Measurements from ENCODE around the gene KIF3C. TPM values are rescaled to one million over a fixed set of nuclear protein-coding genes. Genes with fewer than 3 reads are reported as not detected.

KIF3C gene
- total RNA-seq, 1 experiment from 2014 or later: 55.7 TPM

DNA sequence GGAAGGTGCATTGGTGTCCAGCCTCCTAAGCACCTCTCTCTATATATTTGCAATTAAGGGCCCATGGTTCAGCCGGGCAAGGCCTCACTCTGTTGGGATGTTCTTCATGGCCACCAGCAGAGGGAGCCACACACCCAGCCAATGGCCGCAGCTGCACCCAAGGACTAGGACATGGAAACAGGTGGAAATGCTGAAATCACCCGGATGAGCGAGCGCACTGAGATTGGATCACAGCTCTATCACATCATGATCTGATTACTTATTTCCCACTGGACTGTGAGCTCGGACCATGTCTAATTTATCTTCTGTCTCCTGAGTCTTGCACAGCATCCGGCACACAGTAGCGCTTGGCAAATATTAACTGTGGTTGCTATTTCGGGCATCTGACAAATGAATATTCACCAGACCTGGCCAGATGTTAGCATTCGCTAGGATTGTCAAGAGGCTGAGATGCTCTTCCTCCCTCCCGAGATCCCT, 31.2 kb downstream of the KIF3C start:
- H3K4me1 ChIP-seq (ENCODE audit: control insufficient read depth, insufficient read depth, low read length): peaks cover 10% of the 10 kb centered on the region; the same call in 1 of the 2 replicates
- 0 out of 4 replicates have a peak overlapping the region, but pooled peaks of 1 of the 2 experiments have one; percentile 5 for H3K4me3 ChIP-seq (ENCODE audit: low read depth in 2 of 2, low read length in 2 of 2)
- peak overlapping the region; percentile 24; the same call in 1 of the 2 replicates for H3K27ac ChIP-seq (ENCODE audit: low read length)
- POLR2A ChIA-PET: interaction anchor here (0.6 kb wide), 1 partner anchor 134 kb away, joined by 3 read pairs; no protein-coding TSS in a partner anchor
- H3K27me3 ChIP-seq (ENCODE audit: control insufficient read depth, insufficient read depth, low read length): no peaks in the 10 kb centered on the region
- TF ChIP-seq, protein P1, sequence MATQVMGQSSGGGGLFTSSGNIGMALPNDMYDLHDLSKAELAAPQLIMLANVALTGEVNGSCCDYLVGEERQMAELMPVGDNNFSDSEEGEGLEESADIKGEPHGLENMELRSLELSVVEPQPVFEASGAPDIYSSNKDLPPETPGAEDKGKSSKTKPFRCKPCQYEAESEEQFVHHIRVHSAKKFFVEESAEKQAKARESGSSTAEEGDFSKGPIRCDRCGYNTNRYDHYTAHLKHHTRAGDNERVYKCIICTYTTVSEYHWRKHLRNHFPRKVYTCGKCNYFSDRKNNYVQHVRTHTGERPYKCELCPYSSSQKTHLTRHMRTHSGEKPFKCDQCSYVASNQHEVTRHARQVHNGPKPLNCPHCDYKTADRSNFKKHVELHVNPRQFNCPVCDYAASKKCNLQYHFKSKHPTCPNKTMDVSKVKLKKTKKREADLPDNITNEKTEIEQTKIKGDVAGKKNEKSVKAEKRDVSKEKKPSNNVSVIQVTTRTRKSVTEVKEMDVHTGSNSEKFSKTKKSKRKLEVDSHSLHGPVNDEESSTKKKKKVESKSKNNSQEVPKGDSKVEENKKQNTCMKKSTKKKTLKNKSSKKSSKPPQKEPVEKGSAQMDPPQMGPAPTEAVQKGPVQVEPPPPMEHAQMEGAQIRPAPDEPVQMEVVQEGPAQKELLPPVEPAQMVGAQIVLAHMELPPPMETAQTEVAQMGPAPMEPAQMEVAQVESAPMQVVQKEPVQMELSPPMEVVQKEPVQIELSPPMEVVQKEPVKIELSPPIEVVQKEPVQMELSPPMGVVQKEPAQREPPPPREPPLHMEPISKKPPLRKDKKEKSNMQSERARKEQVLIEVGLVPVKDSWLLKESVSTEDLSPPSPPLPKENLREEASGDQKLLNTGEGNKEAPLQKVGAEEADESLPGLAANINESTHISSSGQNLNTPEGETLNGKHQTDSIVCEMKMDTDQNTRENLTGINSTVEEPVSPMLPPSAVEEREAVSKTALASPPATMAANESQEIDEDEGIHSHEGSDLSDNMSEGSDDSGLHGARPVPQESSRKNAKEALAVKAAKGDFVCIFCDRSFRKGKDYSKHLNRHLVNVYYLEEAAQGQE (IDR thresholded peaks at IDR 0.05; ENCODE audit: insufficient read depth in 1 of 2, low read depth in 2 of 2, low read length in 1 of 2): 0 out of 4 replicates have a peak, but pooled peaks of 1 of the 2 experiments have one; percentile 37
- TF ChIP-seq TCF7L2 (IDR thresholded peaks at IDR 0.05; ENCODE audit: low read depth, low read length): no peak
- TF ChIP-seq, protein P2, sequence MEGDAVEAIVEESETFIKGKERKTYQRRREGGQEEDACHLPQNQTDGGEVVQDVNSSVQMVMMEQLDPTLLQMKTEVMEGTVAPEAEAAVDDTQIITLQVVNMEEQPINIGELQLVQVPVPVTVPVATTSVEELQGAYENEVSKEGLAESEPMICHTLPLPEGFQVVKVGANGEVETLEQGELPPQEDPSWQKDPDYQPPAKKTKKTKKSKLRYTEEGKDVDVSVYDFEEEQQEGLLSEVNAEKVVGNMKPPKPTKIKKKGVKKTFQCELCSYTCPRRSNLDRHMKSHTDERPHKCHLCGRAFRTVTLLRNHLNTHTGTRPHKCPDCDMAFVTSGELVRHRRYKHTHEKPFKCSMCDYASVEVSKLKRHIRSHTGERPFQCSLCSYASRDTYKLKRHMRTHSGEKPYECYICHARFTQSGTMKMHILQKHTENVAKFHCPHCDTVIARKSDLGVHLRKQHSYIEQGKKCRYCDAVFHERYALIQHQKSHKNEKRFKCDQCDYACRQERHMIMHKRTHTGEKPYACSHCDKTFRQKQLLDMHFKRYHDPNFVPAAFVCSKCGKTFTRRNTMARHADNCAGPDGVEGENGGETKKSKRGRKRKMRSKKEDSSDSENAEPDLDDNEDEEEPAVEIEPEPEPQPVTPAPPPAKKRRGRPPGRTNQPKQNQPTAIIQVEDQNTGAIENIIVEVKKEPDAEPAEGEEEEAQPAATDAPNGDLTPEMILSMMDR (IDR thresholded peaks at IDR 0.05): peak; percentile 96
- no peak for TF ChIP-seq POLR2AphosphoS5 (IDR thresholded peaks at IDR 0.05; ENCODE audit: low read depth, low read length)
- TF ChIP-seq SIN3A (IDR thresholded peaks at IDR 0.05; ENCODE audit: borderline replicate concordance, insufficient read depth, low read depth, low read length): no peak
- no peaks in the 10 kb centered on the region for H3K9me3 ChIP-seq (ENCODE audit: control insufficient read depth, insufficient read depth, low read depth, low read length)
- CTCF ChIA-PET: interaction anchor here (0.5 to 2.2 kb wide), 10 partner anchors 9 to 249 kb away, joined by 3 to 9 read pairs (median 4); partner anchors contain the start of gene ASXL2
- DNase-seq (ENCODE audit: low read depth, low spot score) (peak; percentile 65), ATAC-seq (peak; percentile 96)
- TSS peak; percentile 63 for BruUV-seq (replicated peaks)
- intact Hi-C loops (cut with micrococcal nuclease; ENCODE audit: unreplicated experiment): loop anchor here (1.0 kb wide), 1 partner anchor 194 kb away; no protein-coding TSS in a partner anchor
- in situ Hi-C loops (cut with HindIII; ENCODE audit: low pct_unique_long_range_greater_than_20kb, low sequenced_read_pairs): no loop called here
- no peaks in the 10 kb centered on the region for H3K36me3 ChIP-seq (ENCODE audit: control insufficient read depth, insufficient read depth, low read length)

DNA sequence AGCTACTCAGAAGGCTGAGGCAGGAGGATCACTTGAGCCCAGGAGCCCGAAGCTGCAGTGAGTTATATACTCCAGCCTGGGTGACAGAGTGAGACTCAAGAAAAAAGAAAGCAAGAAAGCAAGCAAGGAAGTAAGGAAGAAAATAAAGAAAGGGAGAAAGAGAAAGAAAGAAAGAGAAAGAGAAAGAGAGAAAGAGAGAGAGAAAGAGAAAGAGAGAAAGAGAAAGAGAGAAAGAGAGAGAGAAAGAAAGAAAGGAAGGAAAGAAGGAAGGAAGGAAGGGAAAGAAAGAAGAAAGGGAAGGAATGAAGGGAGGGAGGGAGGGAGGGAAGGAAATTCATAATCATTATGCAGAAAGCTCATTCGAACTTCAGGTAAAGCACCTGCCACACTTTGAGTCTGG, 33.9 kb downstream of the KIF3C start:
- ChIA-PET CTCF (no interaction called here), POLR2A (no interaction called here)
- H3K4me3 ChIP-seq (ENCODE audit: low read depth in 2 of 2, low read length in 2 of 2): no peak overlapping the region
- no peaks in the 10 kb centered on the region for H3K9me3 ChIP-seq (ENCODE audit: control insufficient read depth, insufficient read depth, low read depth, low read length)
- no peaks in the 10 kb centered on the region for H3K27me3 ChIP-seq (ENCODE audit: control insufficient read depth, insufficient read depth, low read length)
- peaks cover 7% of the 10 kb centered on the region; the same call in 1 of the 2 replicates for H3K4me1 ChIP-seq (ENCODE audit: control insufficient read depth, insufficient read depth, low read length)
- BruUV-seq (replicated peaks): no TSS peak
- TF ChIP-seq, protein P1 (IDR thresholded peaks at IDR 0.05; ENCODE audit: insufficient read depth in 1 of 2, low read depth in 2 of 2, low read length in 1 of 2): no peak
- TF ChIP-seq POLR2AphosphoS5 (IDR thresholded peaks at IDR 0.05; ENCODE audit: low read depth, low read length) (no peak), SIN3A (IDR thresholded peaks at IDR 0.05; ENCODE audit: borderline replicate concordance, insufficient read depth, low read depth, low read length) (no peak), TCF7L2 (IDR thresholded peaks at IDR 0.05; ENCODE audit: low read depth, low read length) (no peak)
- TF ChIP-seq, protein P2 (IDR thresholded peaks at IDR 0.05): no peak
- no peak for DNase-seq (ENCODE audit: low read depth, low spot score)
- intact Hi-C loops (cut with micrococcal nuclease; ENCODE audit: unreplicated experiment): no loop called here
- in situ Hi-C loops (cut with HindIII; ENCODE audit: low pct_unique_long_range_greater_than_20kb, low sequenced_read_pairs): no loop called here
- no peak for ATAC-seq
- no peak overlapping the region for H3K27ac ChIP-seq (ENCODE audit: low read length)
- no peaks in the 10 kb centered on the region for H3K36me3 ChIP-seq (ENCODE audit: control insufficient read depth, insufficient read depth, low read length)

All from Panc1 (cell line).